RPMI8226 (cell line): ENCODE measurements around the gene ARF6.
"Not testable (repeated sequence)": the region's sequence is repeated elsewhere in the genome, so short reads cannot be mapped to it uniquely, and the experiment has no call there.

Experiments used
- DNase-seq: peaks from one replicate; pipeline ENCODE4 v3.0.0-alpha.2; 2015

Gene ARF6

DNA sequence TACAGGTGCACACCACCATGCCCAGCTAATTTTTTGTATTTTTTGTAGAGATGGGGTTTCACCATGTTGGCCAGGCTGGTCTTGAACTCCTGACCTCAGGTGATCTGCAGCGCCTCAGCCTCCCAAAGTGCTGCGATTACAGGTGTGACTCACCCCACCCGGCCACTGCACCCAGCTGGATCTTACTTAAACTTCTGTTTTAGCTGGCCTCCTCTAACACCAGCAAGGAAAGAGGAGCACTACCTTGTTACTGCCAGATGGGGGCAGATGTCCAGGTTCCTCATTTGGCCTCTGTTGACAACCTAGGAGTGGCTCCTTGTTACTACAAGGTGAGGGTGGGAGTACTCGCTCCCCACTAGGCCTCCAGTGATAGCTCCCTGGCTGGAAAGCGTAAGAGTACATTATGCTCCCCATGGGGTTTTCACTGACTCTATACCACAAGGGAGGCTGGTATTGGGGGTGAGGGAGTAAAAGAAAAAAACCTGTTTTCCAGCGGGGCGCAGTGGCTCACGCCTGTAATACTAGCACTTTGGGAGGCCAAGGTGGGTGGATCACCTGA is 13.2 kb upstream of the ARF6 start:
- peak; percentile 67 for DNase-seq

DNA sequence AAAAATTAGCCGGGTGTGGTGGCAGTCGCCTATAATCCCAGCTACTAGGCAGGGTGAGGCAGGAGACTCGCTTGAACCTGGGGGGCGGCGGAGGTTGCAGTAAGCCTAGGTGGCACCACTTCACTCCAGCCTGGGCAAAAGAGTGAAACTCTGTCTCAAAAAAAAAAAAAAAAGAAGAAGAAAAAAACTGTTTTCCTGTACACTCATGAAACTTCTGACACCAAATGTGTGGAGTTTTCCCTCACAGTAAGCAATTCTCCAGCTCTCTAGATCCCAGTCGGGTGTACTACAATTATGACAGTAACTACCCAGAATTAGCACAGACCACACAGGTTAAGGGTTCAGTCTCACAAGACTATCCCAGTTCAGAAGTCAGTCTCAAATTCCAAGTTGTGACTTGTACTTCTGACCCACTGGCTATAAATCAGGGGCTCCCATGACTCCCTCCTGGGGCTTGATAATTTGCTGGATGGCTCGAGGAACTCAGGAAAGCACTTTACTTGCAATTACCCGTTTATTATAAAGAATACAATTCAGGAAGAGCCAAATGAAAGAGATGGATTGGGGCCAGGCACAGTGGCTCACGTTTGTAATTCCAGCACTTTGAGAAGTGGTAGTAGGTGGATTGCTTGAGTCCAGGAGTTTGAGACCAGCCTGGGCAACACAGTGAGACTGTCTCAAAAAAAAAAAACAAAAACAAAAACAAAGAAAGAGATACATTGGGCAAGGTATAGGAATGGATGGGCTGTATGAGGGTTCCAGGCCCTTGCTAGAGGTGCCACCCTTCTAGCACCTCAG is 12.4 kb upstream of the ARF6 start:
- peak; percentile 34 for DNase-seq

DNA sequence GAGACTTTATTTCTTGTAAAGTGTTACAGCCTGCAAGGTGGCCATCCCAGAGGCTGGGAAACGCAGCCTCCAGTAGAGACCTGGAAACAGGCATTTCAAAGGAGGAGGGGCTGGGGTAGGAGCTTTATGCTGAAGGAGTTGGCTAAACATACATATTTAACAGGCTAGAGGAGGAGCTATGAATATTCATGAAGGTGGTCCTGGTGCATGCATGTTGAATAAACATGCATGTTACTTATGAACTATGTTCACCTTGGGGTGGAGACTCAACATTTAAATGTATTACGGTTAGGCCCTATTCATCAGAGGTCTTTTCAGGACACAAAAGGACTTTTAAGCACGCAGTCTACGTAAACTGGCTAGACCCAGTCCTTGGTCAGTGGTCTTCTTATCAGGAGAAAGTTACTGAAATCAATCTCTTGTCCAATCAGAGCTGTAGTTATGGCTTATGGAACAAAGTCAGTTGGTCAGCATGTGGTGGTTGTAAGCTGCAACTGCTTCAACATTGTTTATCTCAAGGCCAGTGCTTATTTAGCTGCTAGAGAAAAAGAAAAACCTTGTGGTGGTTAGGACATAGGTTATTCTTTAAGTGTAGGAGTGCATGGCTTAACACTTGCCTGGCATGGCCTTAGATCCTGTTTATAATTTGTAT is 11.4 kb upstream of the ARF6 start:
- DNase-seq, result no peak

DNA sequence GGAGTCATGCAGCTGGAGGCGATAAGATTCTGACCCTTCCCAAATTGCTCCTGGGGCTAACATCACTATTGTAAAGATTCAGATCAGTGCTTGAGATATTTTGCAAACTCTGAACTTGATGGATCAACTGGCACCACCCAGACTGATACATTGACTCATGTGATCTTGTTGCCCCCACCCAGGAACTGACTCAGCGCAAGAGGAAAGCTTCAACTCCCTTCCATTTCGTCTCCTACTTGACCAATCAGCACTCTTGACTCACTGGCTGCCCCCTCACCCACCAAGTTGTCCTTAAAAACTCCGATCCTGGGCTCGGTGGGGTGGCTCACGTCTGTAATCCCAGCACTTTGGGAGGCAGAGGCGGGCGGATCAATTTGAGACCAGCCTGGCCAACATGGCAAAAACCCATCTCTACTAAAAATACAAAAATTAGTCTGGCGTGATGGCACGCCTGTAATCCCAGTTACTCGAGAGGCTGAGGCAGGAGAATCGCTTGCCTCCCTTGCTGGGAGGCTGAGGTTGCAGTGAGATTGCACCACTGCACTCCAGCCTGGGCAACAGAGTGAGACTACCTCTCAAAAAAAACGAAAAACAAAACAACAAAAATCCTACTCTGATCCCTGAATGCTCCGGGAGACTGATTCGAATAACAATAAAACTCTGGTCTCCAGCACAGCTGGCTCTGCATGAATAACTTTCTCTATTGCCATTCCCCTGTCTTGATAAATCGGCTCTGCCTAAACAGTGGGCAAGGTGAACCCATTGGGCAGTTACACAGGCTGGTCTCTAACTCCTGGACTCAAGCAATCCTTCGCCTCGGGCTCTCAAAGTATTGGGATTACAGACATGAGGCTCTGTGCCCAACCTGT is 9.8 kb upstream of the ARF6 start:
- DNase-seq, result no peak

DNA sequence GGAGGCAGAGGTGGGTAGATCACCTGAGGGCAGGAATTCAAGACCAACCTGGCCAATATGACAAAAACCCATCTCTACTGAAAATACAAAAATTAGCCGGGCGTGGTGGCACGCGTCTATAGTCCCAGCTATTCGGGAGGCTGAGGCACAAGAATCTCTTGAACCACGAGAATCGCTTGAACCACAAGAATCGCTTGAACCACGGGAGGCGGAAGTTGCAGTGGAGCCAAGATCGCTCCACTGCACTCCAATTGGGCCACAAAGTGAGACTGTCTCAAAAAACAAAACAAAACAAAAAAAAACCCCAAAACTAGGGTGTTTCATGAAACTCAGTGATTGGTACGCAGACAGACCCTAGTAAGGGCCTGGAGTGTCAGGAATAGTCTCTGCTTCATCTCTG is 6.4 kb upstream of the ARF6 start:
- DNase-seq, result no peak

DNA sequence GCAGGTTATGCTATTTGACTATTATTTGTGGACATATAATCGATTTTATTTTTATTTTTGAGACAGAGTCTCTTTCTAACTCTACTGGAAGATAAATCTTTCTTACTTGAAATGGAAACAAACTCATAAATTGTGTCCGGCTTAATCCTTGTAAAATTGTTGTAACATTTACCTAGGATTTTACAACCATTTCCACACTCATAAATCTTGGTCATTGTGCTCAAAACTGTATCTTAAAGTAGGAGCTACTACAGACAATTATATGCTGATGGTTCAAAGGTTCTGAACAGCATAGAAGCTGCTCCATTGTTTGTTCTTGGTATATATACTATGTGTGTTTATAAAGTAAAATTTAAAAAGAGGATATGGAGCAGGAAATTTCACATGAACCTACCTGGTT is 4.6 kb upstream of the ARF6 start:
- DNase-seq, result no peak

DNA sequence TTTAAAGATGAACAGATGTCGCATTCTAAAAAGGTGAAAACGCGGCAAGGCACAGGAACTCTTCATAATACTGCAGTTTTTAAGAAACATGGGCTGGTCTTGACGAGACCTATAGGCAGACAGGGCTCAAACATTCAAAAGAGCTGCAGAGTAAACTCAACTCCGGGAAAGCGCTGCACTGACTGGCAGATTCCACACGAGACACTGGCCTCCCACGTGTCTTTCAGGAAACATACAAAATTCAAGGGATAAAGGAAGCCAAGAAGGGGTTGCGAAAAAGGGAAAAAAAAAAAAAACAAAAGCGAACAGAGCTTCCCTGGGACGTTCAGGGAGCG is 614 bp upstream of the ARF6 start:
- peak; percentile 73 for DNase-seq

DNA sequence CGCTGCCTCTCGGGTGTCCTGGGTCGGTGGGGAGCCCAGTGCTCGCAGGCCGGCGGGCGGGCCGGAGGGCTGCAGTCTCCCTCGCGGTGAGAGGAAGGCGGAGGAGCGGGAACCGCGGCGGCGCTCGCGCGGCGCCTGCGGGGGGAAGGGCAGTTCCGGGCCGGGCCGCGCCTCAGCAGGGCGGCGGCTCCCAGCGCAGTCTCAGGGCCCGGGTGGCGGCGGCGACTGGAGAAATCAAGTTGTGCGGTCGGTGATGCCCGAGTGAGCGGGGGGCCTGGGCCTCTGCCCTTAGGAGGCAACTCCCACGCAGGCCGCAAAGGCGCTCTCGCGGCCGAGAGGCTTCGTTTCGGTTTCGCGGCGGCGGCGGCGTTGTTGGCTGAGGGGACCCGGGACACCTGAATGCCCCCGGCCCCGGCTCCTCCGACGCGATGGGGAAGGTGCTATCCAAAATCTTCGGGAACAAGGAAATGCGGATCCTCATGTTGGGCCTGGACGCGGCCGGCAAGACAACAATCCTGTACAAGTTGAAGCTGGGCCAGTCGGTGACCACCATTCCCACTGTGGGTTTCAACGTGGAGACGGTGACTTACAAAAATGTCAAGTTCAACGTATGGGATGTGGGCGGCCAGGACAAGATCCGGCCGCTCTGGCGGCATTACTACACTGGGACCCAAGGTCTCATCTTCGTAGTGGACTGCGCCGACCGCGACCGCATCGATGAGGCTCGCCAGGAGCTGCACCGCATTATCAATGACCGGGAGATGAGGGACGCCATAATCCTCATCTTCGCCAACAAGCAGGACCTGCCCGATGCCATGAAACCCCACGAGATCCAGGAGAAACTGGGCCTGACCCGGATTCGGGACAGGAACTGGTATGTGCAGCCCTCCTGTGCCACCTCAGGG is 679 bp downstream of the ARF6 start:
- DNase-seq, result peak; percentile 61

DNA sequence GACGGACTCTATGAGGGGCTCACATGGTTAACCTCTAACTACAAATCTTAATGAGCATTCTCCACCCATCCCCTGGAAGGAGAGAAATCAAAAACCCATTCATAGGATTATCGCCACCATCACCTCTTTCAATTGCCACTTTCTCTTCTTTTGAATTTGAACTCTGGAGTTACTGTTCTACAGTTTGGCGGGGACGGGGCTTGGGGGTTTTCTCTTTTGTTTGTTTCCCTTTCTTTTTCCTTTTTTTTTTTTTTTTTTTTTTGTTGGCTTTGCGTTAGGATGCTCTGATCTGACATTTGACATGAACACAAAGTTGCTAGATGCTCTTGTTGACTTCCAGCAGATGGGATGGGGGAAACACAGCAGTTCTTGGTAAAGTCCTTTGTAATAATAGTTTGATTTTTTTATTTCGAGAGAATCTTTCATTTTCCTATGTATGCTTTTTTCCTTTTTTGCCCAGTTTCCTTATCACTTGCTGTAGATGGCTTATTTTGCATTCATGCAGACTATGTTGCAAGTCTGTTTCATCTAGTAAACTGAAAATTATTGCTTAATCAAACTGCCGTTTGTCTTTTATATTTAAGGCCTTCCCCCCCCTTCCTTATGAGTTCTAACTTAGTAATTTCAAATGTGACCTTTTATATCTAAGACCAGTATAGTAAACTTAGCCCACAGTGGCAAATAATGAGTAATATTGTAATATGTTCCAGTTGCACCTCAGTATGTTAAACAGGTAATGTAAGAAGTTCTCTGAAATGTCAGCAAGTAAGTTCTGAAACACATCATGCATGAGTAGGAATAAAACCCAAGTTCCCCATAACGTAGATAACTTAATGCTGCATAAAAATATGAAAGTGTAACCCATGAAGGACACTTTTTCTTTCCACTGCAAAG is 1.6 kb downstream of the ARF6 start:
- DNase-seq, result not testable (repeated sequence)

DNA sequence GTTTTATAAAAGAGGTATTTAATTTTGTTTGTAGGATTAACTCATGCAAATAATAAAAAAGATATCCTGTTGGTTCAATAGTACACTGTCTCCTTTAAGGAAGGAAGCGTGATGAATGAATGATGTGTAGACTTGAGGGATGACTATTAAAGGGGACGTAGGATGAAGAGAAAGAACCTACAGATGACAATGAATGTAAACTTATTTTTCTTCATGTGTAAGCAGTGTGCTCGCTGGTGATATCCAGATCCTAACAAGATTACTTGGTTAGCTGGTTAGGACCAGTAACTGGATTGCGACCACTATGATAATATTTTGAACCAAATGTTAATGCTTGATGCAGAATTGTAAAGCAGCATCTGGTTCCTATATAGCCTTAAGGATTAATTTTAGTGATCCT is 2.6 kb downstream of the ARF6 start:
- DNase-seq, result no peak

DNA sequence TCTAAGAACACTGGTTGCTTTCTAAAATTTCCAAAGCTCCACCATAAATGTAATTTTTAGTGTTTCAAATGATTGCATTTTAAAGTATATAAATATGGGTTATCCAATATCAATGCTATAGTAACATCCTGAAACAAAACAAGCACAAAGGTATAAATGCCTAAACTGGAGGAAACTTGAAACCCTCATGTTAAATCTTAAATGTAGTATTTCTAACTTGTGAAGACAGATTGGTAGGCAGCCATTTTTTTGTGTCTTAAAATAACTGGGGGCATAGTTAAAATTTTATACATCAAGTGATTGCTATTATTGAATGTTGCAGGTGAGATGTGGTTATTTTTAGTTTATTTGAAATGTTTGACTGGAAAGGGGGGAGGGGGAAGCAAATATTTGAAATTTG is 3.4 kb downstream of the ARF6 start:
- DNase-seq, result not testable (repeated sequence)

DNA sequence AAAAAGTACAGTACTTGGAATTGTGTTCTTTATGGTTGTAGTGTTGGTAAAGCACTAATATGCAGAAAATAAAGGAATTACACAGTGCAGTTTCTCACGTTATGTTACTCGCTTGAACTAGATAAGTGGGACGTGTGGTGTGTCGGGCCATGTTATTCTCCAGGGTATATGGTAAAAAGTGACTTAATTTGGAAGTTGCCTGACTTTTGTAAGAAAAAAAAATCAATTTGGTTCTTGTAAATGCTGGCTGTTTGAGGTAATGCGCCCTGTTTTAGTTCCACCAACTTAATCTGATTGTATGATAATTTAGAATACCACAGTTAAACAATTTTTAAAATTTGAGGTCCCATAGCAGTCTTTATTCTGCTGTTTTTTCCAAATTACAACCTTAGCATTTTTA is 4.1 kb downstream of the ARF6 start:
- DNase-seq, result no peak

DNA sequence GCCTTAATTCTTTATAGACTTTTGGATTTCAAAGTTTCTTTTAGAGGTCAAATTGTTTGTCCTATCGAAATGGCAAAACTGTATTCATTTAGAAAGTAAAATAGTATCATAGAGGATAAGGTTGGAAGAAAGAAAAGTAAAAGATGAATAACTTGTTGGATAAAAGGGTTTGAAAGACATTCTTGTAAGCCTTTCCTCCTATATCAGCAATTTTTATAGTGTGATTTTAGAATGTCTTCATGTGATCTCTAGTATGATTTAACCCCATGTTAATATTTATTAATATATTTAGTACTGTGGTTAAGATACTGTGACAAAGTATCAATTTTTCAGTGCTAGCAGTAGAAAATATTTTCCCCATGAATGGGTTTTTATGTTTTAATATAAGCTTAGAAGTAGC is 4.5 kb downstream of the ARF6 start:
- no peak for DNase-seq

DNA sequence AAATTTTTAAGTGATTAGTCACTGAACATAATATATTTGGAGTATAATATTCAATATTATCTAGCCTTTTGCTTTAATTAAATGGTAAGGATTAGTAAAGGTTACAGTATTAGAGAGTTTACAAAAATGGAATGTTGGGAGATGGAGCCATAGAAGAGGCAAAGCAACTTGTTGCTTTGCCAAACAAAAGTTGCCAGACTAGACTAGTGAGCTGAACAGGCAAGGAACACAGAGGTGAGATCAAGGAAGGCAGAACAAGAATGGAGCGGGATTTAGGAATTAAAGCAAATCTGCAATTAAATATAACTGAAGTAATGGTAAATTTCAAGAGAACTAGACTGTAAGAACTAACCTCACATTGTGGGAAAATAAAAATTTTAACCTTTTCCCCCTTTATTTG is 5.1 kb downstream of the ARF6 start:
- no peak for DNase-seq

DNA sequence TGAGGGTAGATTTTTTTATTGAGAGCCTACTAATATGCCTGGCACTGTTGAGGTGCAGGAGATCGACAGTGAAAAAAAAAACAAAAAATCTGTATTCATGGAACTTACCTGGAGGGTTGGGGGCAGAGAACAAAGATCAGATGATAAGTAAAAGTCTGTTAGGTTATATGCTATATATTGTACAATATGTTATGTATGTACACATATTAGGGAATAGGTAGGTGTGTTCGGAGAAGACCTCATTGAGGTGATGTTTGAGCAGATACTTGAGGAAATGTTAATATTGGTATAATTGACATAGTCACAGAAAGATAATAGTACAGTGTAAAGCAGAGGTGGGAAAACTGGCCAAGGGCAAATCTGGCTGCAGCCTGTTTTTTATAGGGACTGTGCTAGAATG is 5.6 kb downstream of the ARF6 start:
- DNase-seq, result no peak

DNA sequence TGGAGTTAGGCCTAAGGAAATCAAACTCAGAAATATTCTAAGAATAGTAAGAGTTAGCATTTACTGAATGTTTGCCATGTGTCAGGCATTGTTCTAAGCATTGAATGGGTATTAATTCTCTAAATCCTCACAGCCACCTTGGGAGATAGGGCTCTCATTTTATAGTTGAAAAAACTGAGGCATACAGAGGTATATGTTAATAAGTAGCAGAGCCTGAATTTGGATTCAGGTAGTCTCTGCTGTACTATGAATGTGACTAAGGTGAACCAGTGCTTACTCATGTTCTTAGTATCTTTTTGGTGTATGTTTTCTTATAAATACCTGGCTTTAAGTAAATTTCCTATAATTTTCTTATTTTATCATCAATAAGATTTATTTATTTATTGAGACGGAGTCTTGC is 8.1 kb downstream of the ARF6 start:
- DNase-seq, result no peak

DNA sequence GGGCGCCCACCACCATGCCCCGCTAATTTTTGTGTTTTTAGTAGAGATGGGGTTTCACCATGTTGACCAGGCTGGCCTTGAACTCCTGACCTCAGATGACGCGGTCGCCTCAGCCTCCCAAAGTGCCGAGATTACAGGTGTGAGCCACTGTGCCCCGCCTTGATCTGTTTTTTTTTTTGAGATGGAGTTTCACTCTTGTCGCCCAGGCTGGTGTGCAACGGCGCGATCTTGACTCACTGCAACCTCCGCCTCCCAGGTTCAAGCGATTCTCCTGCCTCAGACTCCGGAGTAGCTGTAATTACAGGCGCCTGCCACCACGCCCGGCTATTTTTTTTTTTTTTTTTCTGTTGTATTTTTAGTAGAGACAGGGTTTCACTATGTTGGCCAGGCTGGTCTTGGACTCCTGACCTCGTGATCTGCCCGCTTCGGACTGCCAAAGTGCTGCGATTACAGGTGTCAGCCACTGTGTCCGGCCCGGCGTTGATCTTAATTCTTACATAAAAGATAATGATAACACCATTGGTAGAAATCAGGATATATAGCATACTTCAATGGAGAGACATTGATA is 9.9 kb downstream of the ARF6 start:
- not testable (repeated sequence) for DNase-seq

DNA sequence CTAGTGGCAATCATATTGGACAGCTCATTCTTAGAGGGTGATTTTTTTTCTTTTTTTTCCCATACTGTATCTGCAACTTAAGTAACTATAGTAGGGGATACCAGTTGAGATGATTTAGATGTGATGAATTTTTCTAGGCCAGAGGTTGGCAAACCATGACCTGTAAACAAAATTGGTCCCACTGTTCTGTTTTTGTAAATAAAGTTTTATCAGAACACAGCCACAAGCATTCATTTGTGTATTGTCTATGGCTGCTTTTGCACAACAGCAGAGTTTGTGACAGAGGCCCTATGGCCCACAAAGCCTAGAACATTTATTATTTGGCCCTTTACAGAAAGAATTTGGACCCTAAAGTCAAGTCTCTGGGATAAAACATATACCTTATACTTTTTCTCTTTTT is 11.4 kb downstream of the ARF6 start:
- no peak for DNase-seq

DNA sequence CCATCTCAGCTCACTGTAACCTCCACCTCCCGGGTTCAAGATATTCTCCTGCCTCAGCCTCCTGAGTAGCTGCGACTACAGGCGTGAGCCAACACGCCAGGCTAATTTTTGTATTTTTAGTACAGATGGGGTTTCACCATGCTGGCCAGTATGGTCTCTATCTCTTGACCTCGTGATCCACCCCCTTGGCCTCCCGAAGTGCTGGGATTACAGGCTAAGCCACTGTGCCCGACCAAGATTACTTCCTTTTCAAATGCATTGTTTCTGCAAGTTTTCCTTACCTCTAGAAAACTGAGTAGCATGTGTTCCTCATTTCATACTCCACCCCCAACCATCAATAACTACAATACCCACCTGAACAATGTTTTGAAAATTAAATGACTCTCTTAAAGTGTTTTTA is 13.1 kb downstream of the ARF6 start:
- DNase-seq, result no peak

DNA sequence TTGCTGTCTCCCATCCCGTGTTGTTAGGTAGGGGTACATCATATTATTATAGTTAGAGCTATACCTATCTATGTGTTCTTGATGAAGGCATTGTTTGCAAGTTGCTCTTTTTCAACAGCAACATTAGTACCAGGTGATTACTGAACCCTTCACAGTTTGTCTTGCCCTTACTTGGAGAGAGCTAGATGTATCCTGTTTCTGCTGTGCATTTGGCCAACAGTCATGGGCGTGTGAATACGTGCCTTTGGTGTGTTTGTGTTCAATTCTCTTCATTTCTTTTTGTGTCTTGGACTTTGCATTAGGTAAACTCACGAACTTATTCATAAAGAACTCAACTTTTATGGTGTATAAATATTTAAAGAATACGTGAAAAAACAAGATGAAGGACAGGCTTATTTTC is 14.3 kb downstream of the ARF6 start:
- DNase-seq, result no peak

DNA sequence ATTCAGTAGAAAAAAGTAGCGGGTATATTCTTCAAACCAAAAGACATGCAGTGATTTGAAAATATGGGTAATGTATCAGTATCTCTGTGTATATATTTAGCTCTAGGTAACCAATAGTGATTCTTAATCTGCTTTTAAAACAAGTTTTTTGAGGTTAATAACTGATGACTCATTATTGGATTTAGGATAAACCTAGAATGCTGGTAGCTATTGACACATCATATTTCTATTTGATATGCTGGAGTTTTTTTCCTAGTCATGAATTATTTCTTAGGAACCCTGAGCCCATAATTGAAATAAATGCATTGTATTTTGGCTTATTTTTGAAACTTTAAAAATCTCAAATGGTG is 15.5 kb downstream of the ARF6 start:
- no peak for DNase-seq
